Caco-2 (cell line): ENCODE results near the gene SLC25A51. TPM values are rescaled to one million over a fixed set of nuclear protein-coding genes. Genes with fewer than 3 reads are reported as not detected.

Source experiments
- BruUV-seq: library from RNA; stranded (reverse); fragments of 400-500 nt; replicated peaks from 2 replicates; lab custom pipeline; 2021; lab: Mats Ljungman, UMichigan
- CTCF ChIA-PET: fragments of 300-600 bp; sonication (Branson Sonifier 250); formaldehyde crosslinking; loops from one replicate; lab custom pipeline; 2022; ENCODE audit warnings: antibody characterized with exemption; lab: Charles Lee
- POLR2A ChIA-PET: fragments of 300-600 bp; sonication (Branson Sonifier 250); formaldehyde crosslinking; loops from one replicate; lab custom pipeline; 2022; ENCODE audit warnings: antibody characterized with exemption; lab: Charles Lee
- DNase-seq, 2 experiments: peaks; one replicate each; pipeline versions ENCODE4 v3.0.0 to v3.0.0-alpha.2; 2020 to 2022
- H3K27me3 ChIP-seq: replicated peaks from 2 replicates; pipeline ENCODE4 v1.6.0; 2011; ENCODE audit warnings: low read length; ENCODE audit not compliant: control insufficient read depth, insufficient read depth
- H3K36me3 ChIP-seq: 2 replicates; pipeline ENCODE4 v1.5.1; 2011; ENCODE audit warnings: low read length; ENCODE audit not compliant: control insufficient read depth, insufficient read depth
- H3K4me1 ChIP-seq: fragments of 250-450 bp; sonication (Bioruptor Pico); 2 replicates; pipeline ENCODE4 v1.5.1; 2020; ENCODE audit warnings: mild to moderate bottlenecking
- H3K4me3 ChIP-seq: 2 replicates; pipeline ENCODE4 v1.5.1; 2011; ENCODE audit warnings: low read depth, mild to moderate bottlenecking, control low read depth, low read length
- H3K9me3 ChIP-seq: fragments of 250-450 bp; sonication (Bioruptor Pico); 2 replicates; pipeline ENCODE4 v1.5.1; 2020; ENCODE audit warnings: mild to moderate bottlenecking, moderate library complexity
- H3K27ac Mint-ChIP-seq: one replicate; pipeline ENCODE4 v1.8.0; 2022; ENCODE audit warnings: mixed read lengths; ENCODE audit not compliant: unreplicated experiment
- H3K27me3 Mint-ChIP-seq: one replicate; pipeline ENCODE4 v1.8.0; 2022; ENCODE audit warnings: mixed read lengths; ENCODE audit not compliant: insufficient read depth, unreplicated experiment
- H3K36me3 Mint-ChIP-seq: one replicate; pipeline ENCODE4 v1.8.0; 2022; ENCODE audit warnings: mild to moderate bottlenecking, mixed read lengths; ENCODE audit not compliant: insufficient read depth, unreplicated experiment
- H3K4me1 Mint-ChIP-seq: one replicate; pipeline ENCODE4 v1.8.0; 2022; ENCODE audit warnings: low read depth, mixed read lengths; ENCODE audit not compliant: unreplicated experiment
- H3K4me3 Mint-ChIP-seq: one replicate; pipeline ENCODE4 v1.8.0; 2022; ENCODE audit warnings: mild to moderate bottlenecking, moderate library complexity, mixed read lengths; ENCODE audit not compliant: unreplicated experiment
- H3K9me3 Mint-ChIP-seq: one replicate; pipeline ENCODE4 v1.8.0; 2022; ENCODE audit warnings: mixed read lengths; ENCODE audit not compliant: unreplicated experiment
- intact Hi-C: fragments of 100-400 bp; cut with micrococcal nuclease; formaldehyde crosslinking; loops from one replicate; pipeline ENCODE4 v1.10.0; 2022; ENCODE audit not compliant: unreplicated experiment
- total RNA-seq: library from RNA; stranded (reverse); gene quantifications from 2 replicates; pipeline ENCODE4 v1.2.3, GENCODE V29; 2022
- TF ChIP-seq, protein P1 (sequence below), 2 experiments: fragments of 200-600 bp in 1 of 2; IDR thresholded peaks; 1 replicate in 1 of 2; 2 replicates in 1 of 2; pipeline versions ENCODE4 v1.5.1 to v1.8.0; 2011 to 2022; ENCODE audit warnings: antibody characterized with exemption in 1 of 2, control low read depth in 1 of 2, inconsistent platforms in 1 of 2, low read depth in 1 of 2, low read length in 1 of 2, mild to moderate bottlenecking in 1 of 2, moderate library complexity in 1 of 2; ENCODE audit not compliant: insufficient read depth in 1 of 2, severe bottlenecking in 1 of 2, unreplicated experiment in 1 of 2

Gene SLC25A51
- total RNA-seq, 1 experiment from 2014 or later = 29.1 TPM

DNA sequence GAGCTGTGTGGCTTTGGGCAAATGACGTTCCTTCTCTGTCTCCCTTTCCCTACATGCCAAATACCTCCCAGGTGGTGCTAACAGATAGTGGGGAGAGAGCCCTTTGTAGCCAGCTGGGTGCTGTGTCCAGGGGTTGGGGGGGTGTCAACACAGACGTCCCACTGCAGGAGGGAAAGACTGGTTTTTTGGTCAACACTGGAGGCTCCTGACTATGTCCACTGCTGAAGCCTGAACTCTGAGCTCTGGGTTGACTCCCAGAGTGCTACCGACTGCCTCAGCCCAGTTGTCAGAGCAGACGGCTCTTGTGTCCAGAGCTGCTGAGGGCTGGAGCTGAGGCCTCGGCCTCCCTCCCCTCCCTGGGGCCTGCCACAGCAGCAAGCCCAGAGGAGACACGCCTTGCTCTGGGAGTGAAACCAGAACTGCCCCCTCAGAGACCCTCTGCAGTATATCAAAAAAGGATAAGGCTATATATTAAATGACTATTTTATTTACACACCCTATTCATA lies 14.8 kb upstream of the SLC25A51 start:
- Mint-ChIP-seq H3K9me3 (no peaks in the 10 kb centered on the region), H3K36me3 (peaks cover 30% of the 10 kb centered on the region), H3K27me3 (no peaks in the 10 kb centered on the region), H3K4me3 (no peak overlapping the region), H3K4me1 (peaks cover 1% of the 10 kb centered on the region), H3K27ac (no peak overlapping the region)
- H3K27me3 ChIP-seq = no peaks in the 10 kb centered on the region
- H3K4me3 ChIP-seq = no peak overlapping the region
- H3K9me3 ChIP-seq = no peaks in the 10 kb centered on the region
- intact Hi-C loops = no loop called here
- POLR2A ChIA-PET = no interaction called here
- no peak for DNase-seq
- TF ChIP-seq, protein P1, sequence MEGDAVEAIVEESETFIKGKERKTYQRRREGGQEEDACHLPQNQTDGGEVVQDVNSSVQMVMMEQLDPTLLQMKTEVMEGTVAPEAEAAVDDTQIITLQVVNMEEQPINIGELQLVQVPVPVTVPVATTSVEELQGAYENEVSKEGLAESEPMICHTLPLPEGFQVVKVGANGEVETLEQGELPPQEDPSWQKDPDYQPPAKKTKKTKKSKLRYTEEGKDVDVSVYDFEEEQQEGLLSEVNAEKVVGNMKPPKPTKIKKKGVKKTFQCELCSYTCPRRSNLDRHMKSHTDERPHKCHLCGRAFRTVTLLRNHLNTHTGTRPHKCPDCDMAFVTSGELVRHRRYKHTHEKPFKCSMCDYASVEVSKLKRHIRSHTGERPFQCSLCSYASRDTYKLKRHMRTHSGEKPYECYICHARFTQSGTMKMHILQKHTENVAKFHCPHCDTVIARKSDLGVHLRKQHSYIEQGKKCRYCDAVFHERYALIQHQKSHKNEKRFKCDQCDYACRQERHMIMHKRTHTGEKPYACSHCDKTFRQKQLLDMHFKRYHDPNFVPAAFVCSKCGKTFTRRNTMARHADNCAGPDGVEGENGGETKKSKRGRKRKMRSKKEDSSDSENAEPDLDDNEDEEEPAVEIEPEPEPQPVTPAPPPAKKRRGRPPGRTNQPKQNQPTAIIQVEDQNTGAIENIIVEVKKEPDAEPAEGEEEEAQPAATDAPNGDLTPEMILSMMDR (IDR thresholded peaks at IDR 0.05; ENCODE audit: insufficient read depth in 1 of 2, low read depth in 1 of 2, low read length in 1 of 2, severe bottlenecking in 1 of 2, unreplicated experiment in 1 of 2) = no peak
- 0 out of 2 replicates have a peak, but pooled peaks cover 2% of the 10 kb centered on the region for H3K4me1 ChIP-seq
- no TSS peak for BruUV-seq
- no peaks in the 10 kb centered on the region for H3K36me3 ChIP-seq
- CTCF ChIA-PET = no interaction called here

GRCh38 chr9:37917801-37918664 lies 14.1 kb upstream of the SLC25A51 start:
- no peaks in the 10 kb centered on the region for H3K9me3 Mint-ChIP-seq
- peaks cover 36% of the 10 kb centered on the region for H3K36me3 Mint-ChIP-seq
- no peaks in the 10 kb centered on the region for H3K9me3 ChIP-seq
- TF ChIP-seq, protein P1 (IDR thresholded peaks at IDR 0.05; ENCODE audit: insufficient read depth in 1 of 2, low read depth in 1 of 2, low read length in 1 of 2, severe bottlenecking in 1 of 2, unreplicated experiment in 1 of 2) = no peak
- H3K36me3 ChIP-seq = no peaks in the 10 kb centered on the region
- CTCF ChIA-PET = interaction anchor here (0.6 kb wide), 1 partner anchor 195 kb away, joined by 3 read pairs; no protein-coding TSS in a partner anchor
- no peaks in the 10 kb centered on the region for H3K27me3 Mint-ChIP-seq
- H3K4me3 Mint-ChIP-seq = no peak overlapping the region
- intact Hi-C loops = no loop called here
- no peak for DNase-seq
- POLR2A ChIA-PET = no interaction called here
- H3K4me1 ChIP-seq = 0 out of 2 replicates have a peak, but pooled peaks cover 3% of the 10 kb centered on the region
- H3K4me1 Mint-ChIP-seq = peaks cover 7% of the 10 kb centered on the region
- no peak overlapping the region for H3K27ac Mint-ChIP-seq
- H3K4me3 ChIP-seq = no peak overlapping the region
- no TSS peak for BruUV-seq
- H3K27me3 ChIP-seq = no peaks in the 10 kb centered on the region

GRCh38 chr9:37917313-37917731 lies 13.4 kb upstream of the SLC25A51 start:
- no peaks in the 10 kb centered on the region for H3K36me3 ChIP-seq
- peaks cover 7% of the 10 kb centered on the region for H3K4me1 Mint-ChIP-seq
- no peak for DNase-seq
- H3K9me3 Mint-ChIP-seq = no peaks in the 10 kb centered on the region
- peaks cover 33% of the 10 kb centered on the region for H3K36me3 Mint-ChIP-seq
- no peaks in the 10 kb centered on the region for H3K27me3 ChIP-seq
- no TSS peak for BruUV-seq
- no peaks in the 10 kb centered on the region for H3K9me3 ChIP-seq
- H3K4me1 ChIP-seq = 0 out of 2 replicates have a peak, but pooled peaks cover 3% of the 10 kb centered on the region
- intact Hi-C loops = no loop called here
- CTCF ChIA-PET = interaction anchor here (0.6 kb wide), 1 partner anchor 196 kb away, joined by 3 read pairs; no protein-coding TSS in a partner anchor
- H3K4me3 Mint-ChIP-seq = no peak overlapping the region
- H3K4me3 ChIP-seq = no peak overlapping the region
- POLR2A ChIA-PET = no interaction called here
- no peaks in the 10 kb centered on the region for H3K27me3 Mint-ChIP-seq
- H3K27ac Mint-ChIP-seq = no peak overlapping the region
- TF ChIP-seq, protein P1 (IDR thresholded peaks at IDR 0.05; ENCODE audit: insufficient read depth in 1 of 2, low read depth in 1 of 2, low read length in 1 of 2, severe bottlenecking in 1 of 2, unreplicated experiment in 1 of 2) = no peak
